Measurements from ENCODE around the gene MSANTD1. TPM values are rescaled to one million over a fixed set of nuclear protein-coding genes. Genes with fewer than 3 reads are reported as not detected.

The MSANTD1 gene
- total and polyA plus RNA-seq, 2 of the 8 experiments (the other 6 are each of a cell fraction or from before 2014, with no cell fraction given) = 0.23 to 0.45 TPM

DNA sequence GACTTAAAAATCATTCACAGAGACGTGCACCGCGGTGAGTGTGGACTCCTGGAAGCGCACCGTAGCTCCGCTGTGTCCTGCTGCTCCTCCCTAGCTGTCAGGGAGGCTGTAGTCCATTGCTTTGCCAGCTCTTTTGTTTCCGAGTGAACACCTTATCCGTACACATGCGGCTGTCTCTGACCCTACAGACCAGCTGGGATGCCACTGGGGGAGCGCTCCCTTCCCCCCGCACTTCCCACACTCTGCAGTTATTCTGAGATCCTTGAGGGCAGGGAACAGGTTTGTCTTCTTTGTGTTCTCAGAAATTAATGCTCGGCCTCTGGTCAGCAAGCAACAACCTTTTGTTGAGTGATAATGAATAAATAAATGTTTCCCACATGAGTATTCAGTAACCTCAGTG, 33.7 kb upstream of the MSANTD1 start (continued):
- TF ChIP-seq CBX5 (IDR thresholded peaks at IDR 0.05; ENCODE audit: low read depth, low read length) = no peak
- TF ChIP-seq POU5F1 (IDR thresholded peaks at IDR 0.05; ENCODE audit: low read depth, low read length) = no peak
- no peak for TF ChIP-seq BRCA1 (IDR thresholded peaks at IDR 0.05; ENCODE audit: low read depth, low read length)
- no peak for TF ChIP-seq TAF1 (IDR thresholded peaks at IDR 0.05; ENCODE audit: low read depth, low read length)
- no peak for TF ChIP-seq POLR2A (IDR thresholded peaks at IDR 0.05; ENCODE audit: control extremely low read depth in 1 of 2, low read depth in 2 of 2, low read length in 2 of 2)
- no peak for TF ChIP-seq KDM4A (IDR thresholded peaks at IDR 0.05; ENCODE audit: low read depth, low read length, severe bottlenecking)
- TF ChIP-seq RNF2 (IDR thresholded peaks at IDR 0.05; ENCODE audit: borderline replicate concordance, low read depth, low read length, missing control alignments, poor library complexity, severe bottlenecking) = no peak

Measured in H1 (cell line).